ENCODE results near the gene PGP. TPM values are rescaled to one million over a fixed set of nuclear protein-coding genes. Genes with fewer than 3 reads are reported as not detected.

PGP gene
- total RNA-seq, 1 experiment from 2014 or later = 38.3 TPM

DNA sequence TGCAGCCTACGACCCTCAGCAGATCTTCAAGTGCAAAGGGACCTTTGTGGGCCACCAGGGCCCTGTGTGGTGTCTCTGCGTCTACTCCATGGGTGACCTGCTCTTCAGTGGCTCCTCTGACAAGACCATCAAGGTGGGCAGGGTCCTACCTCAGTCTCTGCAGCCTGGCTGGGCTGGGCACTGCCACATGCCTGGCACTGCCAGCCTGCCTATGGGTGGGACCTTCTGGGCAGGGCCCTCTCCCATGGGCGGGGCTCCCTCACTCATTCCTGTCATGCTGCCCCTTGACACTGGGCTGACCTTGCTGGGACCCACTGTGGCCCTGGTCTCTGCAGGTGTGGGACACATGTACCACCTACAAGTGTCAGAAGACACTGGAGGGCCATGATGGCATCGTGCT, 40.7 kb downstream of the PGP start:
- Histone ChIP-seq H3K4ac (ENCODE audit: low read depth, low read length) (no peak overlapping the region), H2AK5ac (ENCODE audit: insufficient read length, low read length) (no peak overlapping the region), H4K91ac (ENCODE audit: insufficient read length, low read depth, low read length) (no peak overlapping the region), H3K23ac (ENCODE audit: insufficient read length, low read depth, low read length) (no peak overlapping the region), H3K18ac (ENCODE audit: insufficient read length, low read depth, low read length) (no peak overlapping the region), H2BK20ac (ENCODE audit: low read depth, low read length, poor library complexity, severe bottlenecking) (no peak overlapping the region), H3K79me1 (ENCODE audit: insufficient read depth, low read depth, low read length, poor library complexity, severe bottlenecking) (no peaks in the 10 kb centered on the region), H3K9me3 (ENCODE audit: control insufficient read depth, low read depth, low read length) (no peaks in the 10 kb centered on the region), H3K23me2 (ENCODE audit: insufficient read length, low read depth, low read length, poor library complexity, severe bottlenecking) (peaks cover 4% of the 10 kb centered on the region), H2BK15ac (ENCODE audit: low read depth, low read length) (no peak overlapping the region), H2BK12ac (ENCODE audit: insufficient read length, low read depth, low read length) (no peak overlapping the region), H3K79me2 (ENCODE audit: insufficient read depth, low read length) (no peaks in the 10 kb centered on the region), H4K8ac (replicated peaks; ENCODE audit: insufficient read length, low read depth, low read length) (no peak overlapping the region), H4K5ac (ENCODE audit: insufficient read length, low read depth, low read length) (no peak overlapping the region), H3K9ac (ENCODE audit: extremely low read depth, insufficient read length, low read length) (no peak overlapping the region), H3K14ac (ENCODE audit: insufficient read depth, low read length) (no peak overlapping the region), H3K27ac (ENCODE audit: insufficient read length, low read depth, low read length) (no peak overlapping the region), H3K4me1 (ENCODE audit: insufficient read depth, low read length) (no peaks in the 10 kb centered on the region), H3K27me3 (ENCODE audit: insufficient read depth, low read length) (no peaks in the 10 kb centered on the region), H3K56ac (ENCODE audit: insufficient read length, low read depth, low read length) (no peak overlapping the region), H2BK5ac (ENCODE audit: insufficient read length, low read length) (no peak overlapping the region), H2AFZ (ENCODE audit: low read length) (no peak overlapping the region), H3K4me2 (ENCODE audit: insufficient read depth, insufficient read length, low read length) (no peak overlapping the region), H2BK120ac (ENCODE audit: low read depth, low read length, poor library complexity, severe bottlenecking) (no peak overlapping the region), H3T11ph (ENCODE audit: low read length) (no peak overlapping the region), H4K20me1 (ENCODE audit: control insufficient read depth, insufficient read depth, insufficient read length) (peaks cover 2% of the 10 kb centered on the region)
- Mint-ChIP-seq H3K4me1 (no peaks in the 10 kb centered on the region), H3K9me3 (no peaks in the 10 kb centered on the region), H3K4me3 (no peak overlapping the region; a peak in 1 of 5 replicates), H3K27ac (no peak overlapping the region), H3K27me3 (ENCODE audit: low read depth) (no peaks in the 10 kb centered on the region), H3K36me3 (ENCODE audit: insufficient read depth in 1 of 3, low read depth in 3 of 3) (peaks cover 11 to 44% (median 41%) of the 10 kb centered on the region in 3 experiments)
- no CpG with 5 or more reads among the region's 4 CpGs for WGBS (ENCODE audit: extremely low coverage, insufficient read length, low lambda C conversion rate)
- DNase-seq = no peak
- TF ChIP-seq, protein P1, sequence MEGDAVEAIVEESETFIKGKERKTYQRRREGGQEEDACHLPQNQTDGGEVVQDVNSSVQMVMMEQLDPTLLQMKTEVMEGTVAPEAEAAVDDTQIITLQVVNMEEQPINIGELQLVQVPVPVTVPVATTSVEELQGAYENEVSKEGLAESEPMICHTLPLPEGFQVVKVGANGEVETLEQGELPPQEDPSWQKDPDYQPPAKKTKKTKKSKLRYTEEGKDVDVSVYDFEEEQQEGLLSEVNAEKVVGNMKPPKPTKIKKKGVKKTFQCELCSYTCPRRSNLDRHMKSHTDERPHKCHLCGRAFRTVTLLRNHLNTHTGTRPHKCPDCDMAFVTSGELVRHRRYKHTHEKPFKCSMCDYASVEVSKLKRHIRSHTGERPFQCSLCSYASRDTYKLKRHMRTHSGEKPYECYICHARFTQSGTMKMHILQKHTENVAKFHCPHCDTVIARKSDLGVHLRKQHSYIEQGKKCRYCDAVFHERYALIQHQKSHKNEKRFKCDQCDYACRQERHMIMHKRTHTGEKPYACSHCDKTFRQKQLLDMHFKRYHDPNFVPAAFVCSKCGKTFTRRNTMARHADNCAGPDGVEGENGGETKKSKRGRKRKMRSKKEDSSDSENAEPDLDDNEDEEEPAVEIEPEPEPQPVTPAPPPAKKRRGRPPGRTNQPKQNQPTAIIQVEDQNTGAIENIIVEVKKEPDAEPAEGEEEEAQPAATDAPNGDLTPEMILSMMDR (conservative IDR thresholded peaks at IDR 0.05) = no peak

Measured in H9 (cell line).